HFFc6 (cell line): ENCODE results near the gene SETD1B. TPM values are rescaled to one million over a fixed set of nuclear protein-coding genes. Genes with fewer than 3 reads are reported as not detected.

Experiments
- DNase-seq: peaks from one replicate; pipeline ENCODE4 v3.0.0-alpha.2; 2018
- H3K27ac Mint-ChIP-seq: 2 replicates; pipeline ENCODE4 v1.8.0; 2020; ENCODE audit warnings: mild to moderate bottlenecking, mixed read lengths
- H3K27me3 Mint-ChIP-seq: 2 replicates; pipeline ENCODE4 v1.8.0; 2021; ENCODE audit warnings: mild to moderate bottlenecking, moderate library complexity, mixed read lengths; ENCODE audit not compliant: insufficient read depth
- H3K36me3 Mint-ChIP-seq: 2 replicates; pipeline ENCODE4 v1.8.0; 2021; ENCODE audit warnings: low read depth, mixed read lengths
- H3K4me1 Mint-ChIP-seq: 2 replicates; pipeline ENCODE4 v1.8.0; 2020; ENCODE audit warnings: low read depth, mixed read lengths
- H3K4me3 Mint-ChIP-seq: 2 replicates; pipeline ENCODE4 v1.8.0; 2020; ENCODE audit warnings: mild to moderate bottlenecking, moderate library complexity, mixed read lengths
- H3K9me3 Mint-ChIP-seq: 2 replicates; pipeline ENCODE4 v1.8.0; 2020; ENCODE audit warnings: mild to moderate bottlenecking, mixed read lengths
- total RNA-seq, 6 experiments: library from RNA; stranded (reverse); fragmentation: NEBNext Ultra II Directional; extraction: Animal tissue kit (Norgen Biotek cat#: 25700); gene quantifications; 2 replicates in 1 of 6; 3 replicates in 5 of 6; pipeline ENCODE4 v1.2.3, GENCODE V29; 2021
- TF ChIP-seq, protein P1 (sequence below): fragments of 200-600 bp; sonication (generic); IDR thresholded peaks from 2 replicates; pipeline ENCODE4 v1.5.0; 2021; ENCODE audit warnings: antibody characterized with exemption, mild to moderate bottlenecking

The SETD1B gene
- total RNA-seq, 6 experiments from 2014 or later = 18.5 to 22.0 (median 20.9) TPM

- Mint-ChIP-seq H3K36me3 (peaks cover 26% of the 10 kb centered on the region), H3K27me3 (peaks cover 9% of the 10 kb centered on the region), H3K4me1 (no peaks in the 10 kb centered on the region), H3K9me3 (no peaks in the 10 kb centered on the region), H3K27ac (no peak overlapping the region; the same call in 1 of the 2 replicates), H3K4me3 (no peak overlapping the region; the same call in 1 of the 2 replicates)
- DNase-seq = no peak
- TF ChIP-seq, protein P1, sequence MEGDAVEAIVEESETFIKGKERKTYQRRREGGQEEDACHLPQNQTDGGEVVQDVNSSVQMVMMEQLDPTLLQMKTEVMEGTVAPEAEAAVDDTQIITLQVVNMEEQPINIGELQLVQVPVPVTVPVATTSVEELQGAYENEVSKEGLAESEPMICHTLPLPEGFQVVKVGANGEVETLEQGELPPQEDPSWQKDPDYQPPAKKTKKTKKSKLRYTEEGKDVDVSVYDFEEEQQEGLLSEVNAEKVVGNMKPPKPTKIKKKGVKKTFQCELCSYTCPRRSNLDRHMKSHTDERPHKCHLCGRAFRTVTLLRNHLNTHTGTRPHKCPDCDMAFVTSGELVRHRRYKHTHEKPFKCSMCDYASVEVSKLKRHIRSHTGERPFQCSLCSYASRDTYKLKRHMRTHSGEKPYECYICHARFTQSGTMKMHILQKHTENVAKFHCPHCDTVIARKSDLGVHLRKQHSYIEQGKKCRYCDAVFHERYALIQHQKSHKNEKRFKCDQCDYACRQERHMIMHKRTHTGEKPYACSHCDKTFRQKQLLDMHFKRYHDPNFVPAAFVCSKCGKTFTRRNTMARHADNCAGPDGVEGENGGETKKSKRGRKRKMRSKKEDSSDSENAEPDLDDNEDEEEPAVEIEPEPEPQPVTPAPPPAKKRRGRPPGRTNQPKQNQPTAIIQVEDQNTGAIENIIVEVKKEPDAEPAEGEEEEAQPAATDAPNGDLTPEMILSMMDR = no peak
These were observed 22.7 kb downstream of the SETD1B start for GRCh38 chr12:121826318-121827150.

- H3K27me3 Mint-ChIP-seq = peaks cover 9% of the 10 kb centered on the region
- no peak for DNase-seq
- H3K27ac Mint-ChIP-seq = no peak overlapping the region
- TF ChIP-seq, protein P1 = no peak
- H3K4me3 Mint-ChIP-seq = no peak overlapping the region
- no peaks in the 10 kb centered on the region for H3K4me1 Mint-ChIP-seq
- H3K9me3 Mint-ChIP-seq = no peaks in the 10 kb centered on the region
- H3K36me3 Mint-ChIP-seq = peaks cover 36% of the 10 kb centered on the region
These were observed 23.7 kb downstream of the SETD1B start for GRCh38 chr12:121827351-121828099.

DNA sequence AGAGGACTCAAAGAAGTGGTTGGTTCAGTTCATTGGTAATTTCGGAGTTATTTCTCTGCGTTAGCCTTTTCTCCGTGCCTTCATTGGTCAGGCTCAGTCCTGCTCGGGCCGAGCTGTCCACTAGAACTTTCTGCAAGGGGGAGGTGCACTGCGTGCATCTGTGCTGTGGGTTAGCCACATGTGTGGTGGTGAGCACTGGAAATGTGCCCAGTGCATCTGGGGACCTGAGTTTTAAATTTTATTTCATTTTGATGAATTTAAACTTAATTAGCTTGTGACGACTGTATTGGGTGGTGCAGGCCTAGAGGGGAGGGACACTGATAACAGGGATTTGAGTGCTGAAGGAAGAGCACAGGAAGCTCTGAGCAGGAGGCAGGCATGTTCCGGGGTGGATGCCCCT is 24.5 kb downstream of the SETD1B start:
- peaks cover 9% of the 10 kb centered on the region for H3K27me3 Mint-ChIP-seq
- peaks cover 38% of the 10 kb centered on the region for H3K36me3 Mint-ChIP-seq
- no peak overlapping the region for H3K4me3 Mint-ChIP-seq
- TF ChIP-seq, protein P1 = no peak
- DNase-seq = no peak
- H3K4me1 Mint-ChIP-seq = no peaks in the 10 kb centered on the region
- H3K9me3 Mint-ChIP-seq = no peaks in the 10 kb centered on the region
- peak overlapping the region; percentile 34; the same call in 1 of the 2 replicates for H3K27ac Mint-ChIP-seq

- Mint-ChIP-seq H3K4me3 (no peak overlapping the region), H3K36me3 (peaks cover 38% of the 10 kb centered on the region)
These were observed 25.0 kb downstream of the SETD1B start for GRCh38 chr12:121828826-121829225.

GRCh38 chr12:121829250-121829918 is 25.6 kb downstream of the SETD1B start:
- no peak overlapping the region for H3K4me3 Mint-ChIP-seq
- no peak for DNase-seq
- TF ChIP-seq, protein P1 = no peak
- no peaks in the 10 kb centered on the region for H3K4me1 Mint-ChIP-seq
- peaks cover 9% of the 10 kb centered on the region for H3K27me3 Mint-ChIP-seq
- peaks cover 38% of the 10 kb centered on the region for H3K36me3 Mint-ChIP-seq
- H3K9me3 Mint-ChIP-seq = no peaks in the 10 kb centered on the region
- no peak overlapping the region for H3K27ac Mint-ChIP-seq

More at GRCh38 chr12:121828826-121829225, 25.0 kb downstream of the SETD1B start:
- no peaks in the 10 kb centered on the region for H3K9me3 Mint-ChIP-seq
- peak overlapping the region; percentile 34 for H3K27ac Mint-ChIP-seq
- DNase-seq = no peak
- peaks cover 9% of the 10 kb centered on the region for H3K27me3 Mint-ChIP-seq
- TF ChIP-seq, protein P1 = no peak
- H3K4me1 Mint-ChIP-seq = no peaks in the 10 kb centered on the region
